Erythroblast (primary cell): ENCODE results near the gene CCNH.

Source experiments
- GATA1 ChIP-seq: IDR thresholded peaks from 2 replicates; pipeline ENCODE4 v1.6.1; 2011; ENCODE audit warnings: low read depth, mild to moderate bottlenecking, control low read depth, low read length, moderate library complexity
- POLR2A ChIP-seq: IDR thresholded peaks from 2 replicates; pipeline ENCODE4 v1.6.1; 2011; ENCODE audit warnings: mild to moderate bottlenecking, low read length

DNA sequence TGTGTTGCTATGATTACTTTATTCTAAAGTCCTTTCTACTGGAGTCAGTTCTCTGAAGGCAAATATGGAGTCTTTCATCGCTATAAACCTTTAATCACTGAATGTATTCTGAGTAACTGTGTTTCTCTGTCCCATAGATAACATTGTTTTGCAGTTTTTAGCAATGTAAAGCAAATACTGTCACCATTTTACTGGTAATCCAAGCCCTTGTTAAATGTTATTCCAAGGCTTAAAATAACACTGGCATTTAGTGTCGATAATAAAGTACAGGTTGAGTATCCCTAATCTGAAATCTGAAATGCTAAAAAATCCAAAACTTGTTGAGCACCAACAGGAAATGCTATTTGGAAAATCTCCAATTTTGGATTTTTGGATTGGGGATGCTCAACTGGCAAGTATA lies 24.6 kb downstream of the CCNH start:
- no peak for TF ChIP-seq POLR2A
- TF ChIP-seq GATA1 = no peak
